HepG2 (cell line): Measurements from ENCODE around the gene CCDC86. TPM values are rescaled to one million over a fixed set of nuclear protein-coding genes. Genes with fewer than 3 reads are reported as not detected.

Experiments used
- CHD4 ChIP-seq: fragments of 200-600 bp; sonication (generic); IDR thresholded peaks from 2 replicates; pipeline ENCODE4 v1.7.0; 2017; ENCODE audit warnings: mild to moderate bottlenecking, low read length, borderline replicate concordance
- DMAP1 ChIP-seq: IDR thresholded peaks from 2 replicates; pipeline ENCODE4 v1.6.1; 2016
- DNMT1 ChIP-seq: sonication (generic); formaldehyde crosslinking; IDR thresholded peaks from 2 replicates; pipeline ENCODE4 v1.5.1; 2020; ENCODE audit warnings: mild to moderate bottlenecking, missing genetic modification reagents
- FOXA3 ChIP-seq: IDR thresholded peaks from 2 replicates; pipeline ENCODE4 v1.6.1; 2016; ENCODE audit warnings: missing genetic modification reagents, missing compliant biosample characterization
- HMG20B ChIP-seq: conservative IDR thresholded peaks from 2 replicates; pipeline ENCODE4 v1.6.1; 2016; ENCODE audit warnings: missing genetic modification reagents, missing compliant biosample characterization
- KLF13 ChIP-seq: sonication (generic); formaldehyde crosslinking; IDR thresholded peaks from 2 replicates; pipeline ENCODE4 v1.4.0; 2020; ENCODE audit warnings: mild to moderate bottlenecking, missing genetic modification reagents
- LCORL ChIP-seq, 2 experiments: fragments of 450-650 bp in 1 of 2; sonication (generic) in 1 of 2; formaldehyde crosslinking in 1 of 2; IDR thresholded peaks; 2 replicates each; pipeline versions ENCODE4 v1.5.0 to v1.6.1; 2017 to 2020; ENCODE audit warnings: antibody characterized with exemption in 1 of 2, missing genetic modification reagents in 1 of 2
- NPAS2 ChIP-seq: sonication (generic); formaldehyde crosslinking; IDR thresholded peaks from 2 replicates; pipeline ENCODE4 v1.8.0; 2022; ENCODE audit warnings: mild to moderate bottlenecking, missing genetic modification reagents, borderline replicate concordance
- PCBP1 ChIP-seq: fragments of 200-400 bp; formaldehyde crosslinking; IDR thresholded peaks from 2 replicates; pipeline ENCODE4 v1.6.1; 2017; ENCODE audit warnings: mild to moderate bottlenecking, low read depth, low read length, borderline replicate concordance
- SP2 ChIP-seq: sonication (generic); formaldehyde crosslinking; IDR thresholded peaks from 2 replicates; pipeline ENCODE4 v1.5.1; 2020; ENCODE audit warnings: mild to moderate bottlenecking, missing genetic modification reagents
- XBP1 ChIP-seq: sonication (generic); formaldehyde crosslinking; IDR thresholded peaks from 2 replicates; pipeline ENCODE4 v1.5.0; 2020; ENCODE audit warnings: missing genetic modification reagents
- ZFP36L1 ChIP-seq: sonication (generic); formaldehyde crosslinking; IDR thresholded peaks from 2 replicates; pipeline ENCODE4 v1.8.0; 2022; ENCODE audit warnings: mild to moderate bottlenecking, missing genetic modification reagents, moderate library complexity
- ZMAT3 ChIP-seq: sonication (generic); formaldehyde crosslinking; conservative IDR thresholded peaks from 2 replicates; pipeline ENCODE4 v1.7.0; 2021; ENCODE audit warnings: missing genetic modification reagents
- ZNF20 ChIP-seq: sonication (generic); formaldehyde crosslinking; IDR thresholded peaks from 2 replicates; pipeline ENCODE4 v1.4.0; 2020; ENCODE audit warnings: mild to moderate bottlenecking, moderate library complexity, missing genetic modification reagents
- ZNF256 ChIP-seq: sonication (generic); formaldehyde crosslinking; conservative IDR thresholded peaks from 2 replicates; pipeline ENCODE4 v1.4.0; 2020; ENCODE audit warnings: missing genetic modification reagents
- ZNF883 ChIP-seq: sonication (generic); formaldehyde crosslinking; IDR thresholded peaks from 2 replicates; pipeline ENCODE4 v1.5.1; 2020; ENCODE audit warnings: mild to moderate bottlenecking, missing genetic modification reagents; ENCODE audit errors: not compliant biosample characterization
- ZNF891 ChIP-seq: sonication (generic); formaldehyde crosslinking; IDR thresholded peaks from 2 replicates; pipeline ENCODE4 v1.5.0; 2020; ENCODE audit warnings: mild to moderate bottlenecking, missing genetic modification reagents
- polyA plus RNA-seq, 8 experiments: library from polyadenylated mRNA; depleted of rRNA in 3 of 8; stranded (reverse) in 7 of 8; unstranded in 1 of 8; fragments of >200 nt; fragmentation: Illumina TruSeq in 4 of 8; extraction: Trizol in 4 of 8; gene quantifications; 2 replicates each; pipeline versions ENCODE4 v1.2.1 to v1.2.3, GENCODE V29; 2011 to 2016; ENCODE audit warnings: low read depth in 4 of 8, missing spikeins in 1 of 8, mixed read lengths in 1 of 8; ENCODE audit not compliant: insufficient read depth in 1 of 8
- total RNA-seq, 5 experiments: library from RNA; depleted of rRNA; stranded (reverse); fragments of >200 nt; fragmentation: Illumina TruSeq; extraction: Trizol; gene quantifications; 2 replicates each; pipeline ENCODE4 v1.2.3, GENCODE V29; 2016; ENCODE audit warnings: low read depth in 1 of 5
- TF ChIP-seq, protein P1 (sequence below): sonication (generic); formaldehyde crosslinking; IDR thresholded peaks from 2 replicates; pipeline ENCODE4 v1.5.0; 2020; ENCODE audit warnings: mild to moderate bottlenecking, missing genetic modification reagents
- TF ChIP-seq, protein P2 (sequence below): sonication (generic); formaldehyde crosslinking; IDR thresholded peaks from 2 replicates; pipeline ENCODE4 v1.5.1; 2020; ENCODE audit warnings: mild to moderate bottlenecking, missing genetic modification reagents, moderate library complexity
- TF ChIP-seq, protein P3 (sequence below): sonication (generic); formaldehyde crosslinking; IDR thresholded peaks from 2 replicates; pipeline ENCODE4 v1.8.1; 2023; ENCODE audit warnings: mild to moderate bottlenecking, moderate library complexity, missing genetic modification reagents

CCDC86 gene
- total and polyA plus RNA-seq, 2 of the 13 experiments (the other 11 are each of a cell fraction or from before 2014, with no cell fraction given): 33.8 to 37.6 TPM

DNA sequence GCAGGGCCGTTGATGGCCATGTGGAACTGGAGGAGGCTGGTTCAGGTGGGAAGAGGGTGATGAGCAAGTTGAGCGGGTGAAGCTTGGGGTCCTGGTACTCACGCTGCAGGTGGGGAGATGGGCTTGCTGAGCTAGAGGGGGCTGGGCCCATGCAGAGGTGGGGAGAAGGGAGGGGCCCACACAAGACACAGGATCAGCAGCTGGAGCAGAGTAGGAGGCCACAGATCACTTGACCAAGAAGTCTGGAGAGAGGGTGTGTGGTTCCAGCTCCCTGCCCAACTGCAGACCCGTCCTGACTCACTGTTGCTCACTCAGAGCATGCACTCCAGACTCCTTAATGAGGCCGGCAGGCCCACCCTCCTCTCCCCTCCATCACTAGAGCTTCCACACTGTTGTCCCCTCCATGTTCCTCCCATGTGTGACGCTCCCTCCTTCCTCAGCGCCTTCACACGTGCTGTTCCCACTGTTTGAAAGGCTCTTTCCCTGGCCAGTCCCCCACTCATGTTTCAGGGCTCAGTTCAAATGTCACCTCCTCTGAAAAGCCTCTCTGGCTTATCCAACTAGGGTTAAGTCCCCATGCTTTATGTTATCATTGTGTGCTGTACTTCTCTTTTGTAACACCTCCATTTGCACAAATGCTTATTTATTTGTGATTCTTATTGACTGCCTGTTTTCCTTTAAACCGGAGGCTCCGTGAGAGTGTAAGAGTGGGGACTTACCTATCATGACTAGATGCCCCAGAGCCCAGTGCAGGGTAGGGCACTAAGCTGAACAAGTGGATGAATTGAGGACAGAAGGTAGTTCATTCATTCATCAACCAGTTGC lies 2.3 kb downstream of the CCDC86 start (continued):
- TF ChIP-seq, protein P1, sequence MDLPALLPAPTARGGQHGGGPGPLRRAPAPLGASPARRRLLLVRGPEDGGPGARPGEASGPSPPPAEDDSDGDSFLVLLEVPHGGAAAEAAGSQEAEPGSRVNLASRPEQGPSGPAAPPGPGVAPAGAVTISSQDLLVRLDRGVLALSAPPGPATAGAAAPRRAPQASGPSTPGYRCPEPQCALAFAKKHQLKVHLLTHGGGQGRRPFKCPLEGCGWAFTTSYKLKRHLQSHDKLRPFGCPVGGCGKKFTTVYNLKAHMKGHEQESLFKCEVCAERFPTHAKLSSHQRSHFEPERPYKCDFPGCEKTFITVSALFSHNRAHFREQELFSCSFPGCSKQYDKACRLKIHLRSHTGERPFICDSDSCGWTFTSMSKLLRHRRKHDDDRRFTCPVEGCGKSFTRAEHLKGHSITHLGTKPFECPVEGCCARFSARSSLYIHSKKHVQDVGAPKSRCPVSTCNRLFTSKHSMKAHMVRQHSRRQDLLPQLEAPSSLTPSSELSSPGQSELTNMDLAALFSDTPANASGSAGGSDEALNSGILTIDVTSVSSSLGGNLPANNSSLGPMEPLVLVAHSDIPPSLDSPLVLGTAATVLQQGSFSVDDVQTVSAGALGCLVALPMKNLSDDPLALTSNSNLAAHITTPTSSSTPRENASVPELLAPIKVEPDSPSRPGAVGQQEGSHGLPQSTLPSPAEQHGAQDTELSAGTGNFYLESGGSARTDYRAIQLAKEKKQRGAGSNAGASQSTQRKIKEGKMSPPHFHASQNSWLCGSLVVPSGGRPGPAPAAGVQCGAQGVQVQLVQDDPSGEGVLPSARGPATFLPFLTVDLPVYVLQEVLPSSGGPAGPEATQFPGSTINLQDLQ (CRISPR knock-in tag): no peak
- TF ChIP-seq ZNF256 (CRISPR knock-in tag) (no peak), ZNF891 (CRISPR knock-in tag) (no peak), ZFP36L1 (CRISPR knock-in tag) (no peak), DMAP1 (CRISPR knock-in tag) (no peak), PCBP1 (no peak), SP2 (CRISPR knock-in tag) (no peak), ZNF20 (CRISPR knock-in tag) (no peak), ZNF883 (CRISPR knock-in tag) (no peak), LCORL (IDR thresholded peaks at IDR 0.05) (no peak), LCORL (CRISPR knock-in tag; IDR thresholded peaks at IDR 0.05) (0 out of 2 replicates have a peak, but pooled peaks have one; percentile 14), ZMAT3 (CRISPR knock-in tag) (no peak), DNMT1 (CRISPR knock-in tag) (no peak), CHD4 (peak; percentile 52; the same call in 1 of the 2 replicates), NPAS2 (CRISPR knock-in tag) (no peak), KLF13 (no peak), FOXA3 (CRISPR knock-in tag) (no peak), XBP1 (CRISPR knock-in tag) (no peak), HMG20B (CRISPR knock-in tag) (no peak)
- TF ChIP-seq, protein P2, sequence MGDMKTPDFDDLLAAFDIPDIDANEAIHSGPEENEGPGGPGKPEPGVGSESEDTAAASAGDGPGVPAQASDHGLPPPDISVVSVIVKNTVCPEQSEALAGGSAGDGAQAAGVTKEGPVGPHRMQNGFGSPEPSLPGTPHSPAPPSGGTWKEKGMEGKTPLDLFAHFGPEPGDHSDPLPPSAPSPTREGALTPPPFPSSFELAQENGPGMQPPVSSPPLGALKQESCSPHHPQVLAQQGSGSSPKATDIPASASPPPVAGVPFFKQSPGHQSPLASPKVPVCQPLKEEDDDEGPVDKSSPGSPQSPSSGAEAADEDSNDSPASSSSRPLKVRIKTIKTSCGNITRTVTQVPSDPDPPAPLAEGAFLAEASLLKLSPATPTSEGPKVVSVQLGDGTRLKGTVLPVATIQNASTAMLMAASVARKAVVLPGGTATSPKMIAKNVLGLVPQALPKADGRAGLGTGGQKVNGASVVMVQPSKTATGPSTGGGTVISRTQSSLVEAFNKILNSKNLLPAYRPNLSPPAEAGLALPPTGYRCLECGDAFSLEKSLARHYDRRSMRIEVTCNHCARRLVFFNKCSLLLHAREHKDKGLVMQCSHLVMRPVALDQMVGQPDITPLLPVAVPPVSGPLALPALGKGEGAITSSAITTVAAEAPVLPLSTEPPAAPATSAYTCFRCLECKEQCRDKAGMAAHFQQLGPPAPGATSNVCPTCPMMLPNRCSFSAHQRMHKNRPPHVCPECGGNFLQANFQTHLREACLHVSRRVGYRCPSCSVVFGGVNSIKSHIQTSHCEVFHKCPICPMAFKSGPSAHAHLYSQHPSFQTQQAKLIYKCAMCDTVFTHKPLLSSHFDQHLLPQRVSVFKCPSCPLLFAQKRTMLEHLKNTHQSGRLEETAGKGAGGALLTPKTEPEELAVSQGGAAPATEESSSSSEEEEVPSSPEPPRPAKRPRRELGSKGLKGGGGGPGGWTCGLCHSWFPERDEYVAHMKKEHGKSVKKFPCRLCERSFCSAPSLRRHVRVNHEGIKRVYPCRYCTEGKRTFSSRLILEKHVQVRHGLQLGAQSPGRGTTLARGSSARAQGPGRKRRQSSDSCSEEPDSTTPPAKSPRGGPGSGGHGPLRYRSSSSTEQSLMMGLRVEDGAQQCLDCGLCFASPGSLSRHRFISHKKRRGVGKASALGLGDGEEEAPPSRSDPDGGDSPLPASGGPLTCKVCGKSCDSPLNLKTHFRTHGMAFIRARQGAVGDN (CRISPR knock-in tag): peak; percentile 50
- TF ChIP-seq, protein P3, sequence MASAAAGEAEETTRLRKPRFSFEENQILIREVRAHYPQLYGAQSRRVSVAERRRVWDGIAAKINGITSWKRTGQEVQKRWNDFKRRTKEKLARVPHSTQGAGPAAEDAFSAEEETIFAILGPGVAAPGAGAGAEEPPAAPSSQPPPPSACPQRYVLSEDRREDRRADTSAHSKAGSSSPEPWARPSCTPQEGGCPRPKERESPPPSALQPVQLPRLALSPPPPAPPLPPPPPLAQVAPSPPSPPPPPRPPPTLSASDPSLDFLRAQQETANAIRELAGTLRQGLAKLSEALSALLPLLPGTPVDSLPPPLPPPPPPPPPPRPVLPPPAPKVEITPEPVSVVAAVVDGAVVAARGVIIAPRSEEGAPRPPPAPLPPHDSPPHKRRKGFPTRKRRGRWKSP (CRISPR knock-in tag): no peak
